Measurements from ENCODE around the gene TLX2. TPM values are rescaled to one million over a fixed set of nuclear protein-coding genes. Genes with fewer than 3 reads are reported as not detected.

Gene TLX2
- total and polyA plus RNA-seq, 2 of the 8 experiments (the other 6 are each of a cell fraction or from before 2014, with no cell fraction given), result 0.06 to 0.17 TPM

DNA sequence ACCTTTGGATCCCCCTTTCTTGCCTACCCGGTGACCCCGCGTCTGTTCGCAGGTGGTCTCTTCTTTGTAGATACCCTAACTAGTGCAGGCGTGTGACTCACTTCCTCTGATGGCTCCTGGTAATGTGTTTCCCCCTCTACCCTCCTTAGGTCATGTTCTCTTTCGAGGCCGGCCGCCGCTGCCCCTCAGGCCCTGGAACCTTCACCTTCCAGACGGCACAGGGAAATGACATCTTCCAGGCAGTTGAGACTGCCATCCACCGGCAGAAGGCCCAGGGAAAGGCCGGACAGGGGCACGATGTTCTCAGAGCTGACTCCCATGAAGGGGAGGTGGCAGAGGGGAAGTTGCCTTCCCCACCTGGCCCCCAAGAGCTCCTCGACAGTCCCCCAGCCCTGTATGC lies 41.9 kb downstream of the TLX2 start (continued):
- TF ChIP-seq HDAC2 (IDR thresholded peaks at IDR 0.05; ENCODE audit: borderline replicate concordance in 1 of 2, low read depth in 2 of 2, low read length in 2 of 2) (no peak), GTF2F1 (IDR thresholded peaks at IDR 0.05; ENCODE audit: borderline replicate concordance, low read depth, low read length) (no peak), CBX8 (IDR thresholded peaks at IDR 0.05; ENCODE audit: borderline replicate concordance, low read depth, low read length) (no peak), POLR2A (IDR thresholded peaks at IDR 0.05; ENCODE audit: control extremely low read depth in 1 of 2, low read depth in 2 of 2, low read length in 2 of 2) (no peak), SP4 (IDR thresholded peaks at IDR 0.05; ENCODE audit: low read length) (no peak), RNF2 (IDR thresholded peaks at IDR 0.05; ENCODE audit: borderline replicate concordance, low read depth, low read length, missing control alignments, poor library complexity, severe bottlenecking) (no peak)

Measured in H1 (cell line).